Measurements from ENCODE around the gene DLX3.
A peak's percentile ranks its signal among the peaks of the same experiment; 100 is the strongest.

The DLX3 gene

GRCh38 chr17:49957350-49957749 lies 37.7 kb downstream of the DLX3 start:
- no peak for DNase-seq (ENCODE audit: low spot score)

GRCh38 chr17:49956780-49957179 lies 38.2 kb downstream of the DLX3 start:
- DNase-seq (ENCODE audit: low spot score), result no peak

- no peak for DNase-seq (ENCODE audit: low spot score)
Measured at GRCh38 chr17:49955157-49955556, 39.9 kb downstream of the DLX3 start.

GRCh38 chr17:49952912-49953497 lies 42.0 kb downstream of the DLX3 start:
- DNase-seq (ENCODE audit: low spot score), result no peak

GRCh38 chr17:49952209-49952911 lies 42.7 kb downstream of the DLX3 start:
- DNase-seq (ENCODE audit: low spot score), result peak; percentile 77

GRCh38 chr17:49951362-49952082 lies 43.5 kb downstream of the DLX3 start:
- DNase-seq (ENCODE audit: low spot score), result no peak

GRCh38 chr17:49949634-49950033 lies 45.4 kb downstream of the DLX3 start:
- no peak for DNase-seq (ENCODE audit: low spot score)

GRCh38 chr17:49946964-49947584 lies 48.0 kb downstream of the DLX3 start:
- no peak for DNase-seq (ENCODE audit: low spot score)

- DNase-seq (ENCODE audit: low spot score), result no peak
Measured at GRCh38 chr17:49946208-49946607, 48.8 kb downstream of the DLX3 start.

- DNase-seq (ENCODE audit: low spot score), result no peak
Measured at GRCh38 chr17:49944273-49944870, 50.7 kb downstream of the DLX3 start.

GRCh38 chr17:49942947-49943346 lies 52.1 kb downstream of the DLX3 start:
- no peak for DNase-seq (ENCODE audit: low spot score)

- no peak for DNase-seq (ENCODE audit: low spot score)
Measured at GRCh38 chr17:49941427-49941826, 53.6 kb downstream of the DLX3 start.
